HG02870 (cell line): ENCODE measurements around the gene LATS2.

ENCODE experiments used
- ATAC-seq: cut with Tn5 transposase; IDR thresholded peaks from one replicate; pipeline ENCODE4 v1.9.1; 2021; ENCODE audit warnings: mild to moderate bottlenecking, moderate library complexity; ENCODE audit not compliant: unreplicated experiment

LATS2 gene

DNA sequence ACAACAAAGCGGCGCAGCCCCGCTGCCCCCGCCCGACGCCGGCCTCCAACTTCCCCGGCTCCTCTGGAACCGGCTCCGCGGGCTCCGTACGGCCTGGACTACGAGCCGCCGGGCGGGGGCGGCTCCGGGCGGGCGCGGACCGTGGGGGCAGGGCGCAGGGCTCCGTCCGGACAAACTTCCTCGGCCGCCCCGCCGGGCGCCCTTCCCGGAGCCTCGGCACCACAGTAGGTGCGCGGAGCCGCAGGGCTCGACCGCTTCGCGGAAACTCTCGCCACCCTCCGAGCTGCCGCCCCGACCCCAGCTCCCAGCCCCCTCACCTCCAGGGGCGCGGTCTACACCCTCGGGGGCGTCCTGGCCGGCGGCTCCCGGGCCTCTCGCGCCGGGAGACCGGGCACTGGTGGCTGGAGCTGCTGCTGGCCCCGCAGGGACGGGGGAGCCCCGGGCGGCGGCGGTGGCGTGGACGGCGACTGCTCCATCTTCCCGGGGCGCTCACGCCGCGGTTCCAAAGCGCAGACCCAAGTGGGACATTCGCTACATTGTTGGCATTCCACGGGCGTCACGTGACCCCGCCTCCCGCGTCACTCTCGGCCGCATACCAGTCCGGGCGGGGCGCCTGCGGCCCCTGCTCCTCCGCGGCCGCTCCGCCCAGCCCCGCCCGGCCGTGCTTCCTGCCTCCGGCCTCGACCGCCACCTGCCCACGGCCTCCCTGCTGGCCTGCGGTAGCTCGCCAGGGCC is at the start of gene LATS2:
Gene LATS2 (minus strand): TSS at position 558 of the 735 bp plus-strand sequence. CDS start 15,560 bp downstream, outside the sequence.
- ATAC-seq: peak; percentile 87

DNA sequence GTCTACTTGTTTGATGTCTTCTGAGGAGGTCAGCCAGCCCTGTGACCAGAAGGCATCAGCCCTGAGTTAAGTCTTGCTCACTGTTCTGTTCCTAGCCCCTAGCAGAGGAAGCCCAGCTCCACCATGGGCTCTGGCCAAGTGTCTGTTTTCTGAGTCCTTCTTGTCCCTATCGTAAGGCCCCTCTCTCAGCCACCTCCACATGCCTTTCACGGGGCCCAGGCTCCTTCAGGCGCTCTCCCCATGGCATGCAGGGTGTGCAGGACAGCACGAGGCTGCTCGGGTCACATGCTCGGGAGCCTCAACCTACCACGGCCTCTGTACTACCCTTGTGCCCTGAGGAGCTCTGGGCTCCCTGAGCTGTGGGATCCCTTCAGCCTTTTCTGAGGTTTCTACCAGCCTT is 47.8 kb upstream of the LATS2 start:
- no peak for ATAC-seq

DNA sequence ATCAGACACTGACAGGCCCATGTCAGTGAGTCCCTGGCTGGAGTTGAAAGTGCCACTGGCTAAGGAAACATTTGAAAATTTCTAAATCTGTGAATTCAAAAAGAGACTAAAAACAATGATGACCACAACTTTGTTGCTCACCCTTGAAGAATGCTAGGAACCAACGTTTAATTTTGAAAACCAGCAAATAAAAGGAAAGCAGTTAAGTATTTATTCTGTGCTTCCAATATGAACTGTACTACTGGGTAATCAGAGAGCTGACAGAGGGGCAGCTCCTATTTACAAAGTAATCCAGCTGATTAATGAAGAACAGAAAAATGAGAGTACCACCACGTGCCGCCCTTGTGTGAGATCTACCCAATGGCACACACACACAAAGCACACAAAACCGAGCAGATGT is 44.7 kb upstream of the LATS2 start:
- no peak for ATAC-seq

DNA sequence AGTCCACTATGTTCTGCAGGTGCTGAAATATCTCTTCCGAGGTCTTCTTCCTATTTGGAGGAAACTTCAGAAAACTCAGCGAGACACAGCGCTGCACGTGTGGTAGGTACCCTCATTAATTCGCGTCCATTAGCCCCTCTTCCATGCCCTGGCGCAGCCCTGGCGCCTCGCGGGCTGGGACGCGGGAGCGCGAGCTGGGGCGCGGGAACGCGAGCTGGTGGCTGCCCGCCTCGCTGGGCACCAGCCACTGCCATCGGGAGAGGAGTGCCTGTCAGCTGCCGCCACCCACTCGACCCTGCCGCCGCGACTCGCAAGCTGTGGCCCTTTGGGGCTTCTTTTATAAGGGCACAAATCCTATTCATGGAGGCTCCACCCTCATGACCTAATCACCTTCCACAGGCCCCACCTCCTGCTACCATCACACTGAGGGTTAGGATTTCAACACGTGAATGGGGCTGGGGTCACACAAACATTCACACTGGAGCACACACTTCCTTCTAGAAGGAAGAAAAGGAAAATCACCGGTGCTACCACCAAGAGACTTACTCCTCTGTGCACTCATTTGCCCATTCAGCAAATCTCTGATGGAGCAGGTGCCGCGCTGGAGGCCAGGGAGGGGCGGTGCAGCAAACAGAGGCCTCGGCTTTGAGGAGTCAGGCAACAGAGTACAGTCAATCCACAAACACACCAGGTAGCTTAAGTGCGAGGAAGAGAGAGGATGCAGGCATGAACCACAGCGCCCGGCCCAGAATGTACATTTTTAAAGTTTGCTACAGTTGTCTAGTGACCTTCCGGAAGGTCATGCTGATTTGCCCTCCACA is 43.0 kb upstream of the LATS2 start:
- no peak for ATAC-seq

DNA sequence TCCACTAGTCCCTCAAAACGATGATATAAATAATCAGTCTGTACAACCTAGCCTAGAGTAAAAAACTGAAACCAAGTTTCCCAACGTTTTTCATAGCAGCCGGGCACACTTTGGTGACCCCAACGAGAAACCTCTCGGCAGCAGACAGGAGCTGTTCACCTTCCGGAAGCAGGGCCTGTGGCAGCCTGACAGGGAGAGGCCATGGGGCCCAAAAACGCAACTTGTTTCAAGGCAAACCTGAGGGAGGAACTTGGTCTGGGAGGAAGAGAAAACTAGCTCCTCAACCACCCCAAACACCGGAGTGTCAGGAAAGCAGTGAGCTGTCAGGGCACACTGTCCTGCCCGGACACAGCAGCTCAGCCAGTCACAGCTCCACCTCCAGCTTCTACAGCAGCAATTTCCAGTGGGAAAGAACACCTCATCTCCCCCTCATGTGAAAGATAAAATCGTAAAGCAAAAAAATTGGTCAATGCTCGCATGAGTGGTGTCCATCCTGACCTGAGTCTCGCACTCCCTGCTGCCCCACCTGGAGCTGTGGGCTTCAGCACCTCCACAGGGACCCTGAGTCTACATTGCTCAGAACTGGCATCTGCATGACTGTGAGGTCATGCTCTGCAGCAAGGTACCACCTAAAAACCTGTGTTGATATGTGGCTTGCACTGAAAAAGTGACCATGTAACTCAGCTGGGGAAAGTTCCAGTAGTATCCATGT is 40.6 kb upstream of the LATS2 start:
- no peak for ATAC-seq

DNA sequence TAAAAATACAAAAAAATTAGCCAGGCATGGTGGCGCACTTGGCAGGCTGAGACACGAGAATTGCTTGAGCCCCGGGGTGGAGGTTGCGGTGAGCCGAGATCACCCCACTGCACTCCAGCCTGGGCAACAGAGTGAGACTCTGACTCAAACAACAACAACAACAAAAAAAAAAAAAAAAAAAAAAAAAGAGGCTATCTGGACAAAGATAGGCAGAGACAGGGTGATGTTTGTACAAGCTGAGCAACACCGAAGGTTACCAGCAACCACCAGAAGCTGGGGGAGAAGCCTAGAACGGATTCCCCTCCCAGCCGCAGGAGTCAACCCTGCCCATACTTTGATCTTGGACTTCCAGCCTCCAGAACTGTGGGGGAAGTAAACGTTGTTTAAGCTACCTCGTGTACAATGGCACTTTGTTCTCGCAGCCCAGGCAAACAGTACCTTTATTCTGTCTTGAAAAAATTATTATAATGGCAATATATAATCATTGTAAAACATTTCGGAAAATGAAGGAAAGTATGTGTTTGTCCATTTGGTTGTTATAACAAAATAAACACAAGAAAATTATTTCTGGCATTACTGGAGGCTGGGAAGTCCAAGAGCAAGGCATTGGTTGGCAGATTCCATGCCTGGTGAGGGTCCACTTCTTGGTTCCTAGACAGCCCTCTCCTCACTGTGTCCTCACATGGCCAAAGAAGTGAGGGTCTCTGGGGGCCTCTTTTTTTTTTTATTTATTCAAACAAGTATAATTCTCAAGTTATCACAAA is 39.8 kb upstream of the LATS2 start:
- no peak for ATAC-seq

DNA sequence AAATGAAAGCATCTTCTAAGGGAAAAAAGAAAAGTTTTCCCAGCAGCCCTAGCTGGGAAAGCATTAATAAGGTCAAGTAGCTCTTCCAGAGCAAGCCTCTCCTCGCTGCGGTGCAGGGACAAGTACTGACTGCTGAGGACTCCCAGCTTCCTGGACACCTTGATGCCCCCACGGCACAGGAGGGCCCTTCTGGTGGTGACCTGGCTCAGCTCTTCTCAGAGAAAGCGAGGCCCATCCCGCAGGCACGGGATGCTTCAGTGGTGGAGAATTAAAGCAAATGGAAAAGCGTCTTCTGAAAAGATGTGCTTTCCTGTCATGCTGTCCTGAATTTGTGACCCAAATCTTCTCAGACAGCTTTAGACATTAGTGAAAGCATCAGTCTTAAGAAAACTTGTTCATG is 38.8 kb upstream of the LATS2 start:
- no peak for ATAC-seq

DNA sequence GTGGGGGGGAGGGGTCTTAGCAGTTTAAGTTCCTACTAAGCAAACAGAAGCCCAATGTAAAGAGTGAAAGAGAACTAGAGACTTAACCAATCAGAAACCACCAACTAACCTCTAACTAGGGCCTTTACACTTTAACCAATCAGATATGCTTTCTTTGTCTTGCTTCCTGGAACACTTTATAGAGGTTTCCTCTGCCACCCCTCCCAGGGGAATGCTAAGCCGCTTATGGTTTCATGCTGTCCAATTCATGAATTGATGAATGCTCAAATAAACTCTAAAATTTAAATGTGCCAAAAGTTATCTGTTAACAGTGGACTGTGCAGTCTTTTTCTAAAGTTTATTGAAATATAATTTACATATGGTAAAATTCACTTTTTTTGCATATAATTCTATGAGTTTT is 33.9 kb upstream of the LATS2 start:
- no peak for ATAC-seq

DNA sequence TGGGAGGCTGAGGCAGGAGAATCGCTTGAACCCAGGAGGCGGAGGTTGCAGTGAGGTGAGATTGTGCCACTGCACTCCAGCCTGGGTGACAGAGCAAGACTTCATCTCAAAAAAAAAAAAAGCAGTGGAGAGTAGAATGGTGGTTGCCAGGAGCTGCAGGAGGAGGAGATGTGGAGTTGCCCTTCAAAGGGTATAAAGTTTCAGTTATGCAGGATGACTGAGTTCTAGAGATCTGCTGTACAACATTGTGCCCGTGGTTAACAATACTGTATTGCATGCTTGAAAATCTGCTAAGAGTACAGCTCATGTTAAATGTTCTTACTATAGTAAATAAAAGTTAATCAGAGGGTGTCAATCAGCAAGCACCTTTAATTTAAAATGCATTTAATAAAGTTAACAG is 28.4 kb upstream of the LATS2 start:
- no peak for ATAC-seq

DNA sequence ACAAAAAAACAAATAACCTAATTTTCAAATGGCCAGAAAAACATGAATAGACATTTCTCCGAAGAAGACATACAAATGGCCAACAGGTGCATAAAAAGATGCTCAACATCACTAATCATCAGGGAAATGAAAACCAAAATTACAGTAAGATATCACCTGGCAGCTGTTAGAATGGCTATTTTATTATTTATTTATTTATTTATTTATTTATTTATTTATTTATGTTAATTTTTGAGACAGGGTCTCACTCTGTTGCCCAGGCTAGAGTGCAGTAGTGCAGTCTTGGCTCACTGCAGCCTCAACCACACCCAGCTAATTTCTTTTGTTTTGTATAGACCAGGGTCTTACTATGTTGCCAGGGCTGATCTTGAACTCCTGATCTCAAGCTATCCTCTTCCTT is 27.1 kb upstream of the LATS2 start:
- ATAC-seq: no peak

DNA sequence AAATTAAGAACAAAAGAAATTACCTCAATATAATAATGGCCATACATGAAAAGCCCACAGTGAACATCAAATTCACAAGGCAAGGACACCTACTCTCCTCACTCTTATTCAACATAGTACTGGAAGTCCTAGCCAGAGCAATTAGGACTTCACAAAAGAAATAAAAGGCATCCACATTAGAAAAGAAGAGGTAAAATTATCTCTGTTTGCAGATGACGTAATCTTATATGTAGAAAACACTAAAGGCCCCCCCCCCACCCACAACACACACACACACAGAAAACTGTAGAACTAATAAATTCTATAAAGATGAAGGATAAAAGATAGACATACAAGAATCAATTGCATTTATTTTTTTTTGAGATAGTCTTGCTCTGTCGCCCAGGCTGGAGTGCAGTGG is 25.5 kb upstream of the LATS2 start:
- ATAC-seq: no peak

DNA sequence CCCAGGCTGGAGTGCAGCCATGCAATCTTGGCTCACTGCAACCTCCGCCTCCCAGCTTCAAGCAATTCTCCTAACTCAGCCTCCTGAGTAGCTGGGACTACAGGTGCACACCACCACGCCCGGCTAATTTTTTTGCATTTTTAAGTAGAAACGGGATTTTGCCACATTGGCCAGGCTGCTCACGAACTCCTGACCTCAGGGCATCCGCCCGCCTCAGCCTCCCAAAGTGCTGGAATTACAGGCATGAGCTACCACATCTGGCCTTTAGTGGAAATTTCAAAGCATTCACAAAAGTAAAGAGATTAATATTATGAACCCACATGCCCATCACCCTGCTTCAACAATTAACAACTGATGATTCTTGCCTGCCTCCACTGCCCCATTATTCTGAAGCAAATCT is 20.5 kb upstream of the LATS2 start:
- no peak for ATAC-seq

DNA sequence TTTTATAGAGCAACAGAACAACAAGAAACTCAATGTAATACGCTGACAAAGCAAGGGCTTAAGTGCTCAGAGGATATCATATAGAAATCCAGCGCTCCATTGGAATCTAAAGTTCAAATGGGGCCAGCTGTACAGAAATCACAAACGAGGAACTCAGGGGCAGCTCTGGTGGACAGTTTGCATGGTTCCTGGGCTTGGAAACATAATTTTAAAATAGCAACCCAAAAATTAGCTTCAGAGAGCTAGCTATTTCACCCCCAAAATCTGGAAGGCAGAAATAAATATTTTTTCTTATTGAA is 19.2 kb upstream of the LATS2 start:
- no peak for ATAC-seq

DNA sequence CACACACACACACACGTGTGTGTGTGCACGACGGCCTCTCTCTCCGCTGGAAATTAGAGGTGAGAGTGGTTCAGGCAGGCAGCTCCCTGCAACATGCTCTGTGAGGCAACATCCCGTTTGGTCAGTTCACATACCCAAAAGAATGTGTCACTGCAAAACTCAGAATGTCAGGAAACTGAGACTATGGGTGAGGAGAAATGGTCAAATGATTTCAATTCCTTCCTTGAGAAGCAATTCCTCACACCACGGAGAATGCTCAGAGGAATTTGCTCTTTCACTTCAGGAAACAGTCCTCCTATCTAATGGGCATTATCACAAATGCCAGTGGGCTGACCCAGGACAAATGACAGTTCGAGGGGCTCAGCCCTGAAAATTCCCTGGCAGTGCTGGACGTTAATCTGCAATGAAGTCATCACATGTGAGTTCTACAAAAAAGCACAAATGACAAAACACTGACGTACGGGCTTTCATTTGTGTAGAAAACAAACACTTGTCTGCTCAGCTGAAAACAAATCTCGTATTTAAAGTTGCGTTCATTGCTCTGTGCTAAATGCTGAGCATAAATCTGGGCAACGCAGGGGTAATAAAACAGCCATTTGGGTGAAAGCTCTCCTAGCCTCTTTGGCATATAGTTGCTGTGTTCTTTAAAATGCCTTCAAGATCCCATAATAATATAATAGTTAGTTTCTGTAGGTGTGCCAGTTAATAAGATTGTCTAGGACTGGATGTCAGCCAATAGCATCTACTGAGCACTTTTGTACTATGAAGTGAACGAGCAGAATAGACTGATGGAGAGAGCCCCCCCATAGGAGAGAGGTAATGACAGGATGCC is 18.6 kb upstream of the LATS2 start:
- no peak for ATAC-seq

DNA sequence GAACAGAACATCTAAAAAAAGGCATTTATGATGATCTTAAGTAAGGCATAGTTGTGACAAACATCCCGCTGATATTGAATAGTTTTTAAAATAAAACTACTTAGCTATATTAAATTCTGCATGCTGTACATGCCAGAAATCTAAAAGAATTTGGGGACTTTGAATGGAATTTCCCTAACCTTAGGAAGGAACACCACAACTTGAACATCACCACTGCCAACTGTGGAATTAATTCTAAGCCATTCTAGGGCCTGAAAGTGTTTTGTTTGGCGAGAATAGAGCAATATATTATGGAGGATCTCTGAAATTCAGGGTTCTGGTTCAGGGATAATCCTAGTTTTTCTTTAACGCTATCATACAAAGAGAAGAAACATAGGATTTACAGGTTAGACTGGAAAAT is 17.8 kb upstream of the LATS2 start:
- ATAC-seq: no peak

DNA sequence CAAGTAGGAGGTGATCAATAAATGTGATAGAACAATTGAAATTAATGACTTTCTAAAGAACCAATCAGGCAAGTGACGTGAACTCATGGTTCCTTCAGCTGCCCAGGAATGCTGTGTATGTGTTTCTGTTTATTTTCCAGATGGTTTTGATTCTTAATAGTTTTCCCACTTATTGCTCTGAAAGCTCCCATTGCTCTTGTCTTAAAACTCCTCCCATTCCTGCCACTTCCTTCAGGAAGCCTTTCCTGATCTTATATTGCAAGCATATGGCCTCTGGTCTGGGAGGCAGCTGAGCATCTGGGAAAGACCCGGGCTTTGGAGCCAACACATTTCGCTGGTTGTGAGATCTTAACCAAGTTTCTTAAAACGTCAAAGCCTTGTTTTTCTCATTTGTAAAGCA is 17.1 kb upstream of the LATS2 start:
- no peak for ATAC-seq

DNA sequence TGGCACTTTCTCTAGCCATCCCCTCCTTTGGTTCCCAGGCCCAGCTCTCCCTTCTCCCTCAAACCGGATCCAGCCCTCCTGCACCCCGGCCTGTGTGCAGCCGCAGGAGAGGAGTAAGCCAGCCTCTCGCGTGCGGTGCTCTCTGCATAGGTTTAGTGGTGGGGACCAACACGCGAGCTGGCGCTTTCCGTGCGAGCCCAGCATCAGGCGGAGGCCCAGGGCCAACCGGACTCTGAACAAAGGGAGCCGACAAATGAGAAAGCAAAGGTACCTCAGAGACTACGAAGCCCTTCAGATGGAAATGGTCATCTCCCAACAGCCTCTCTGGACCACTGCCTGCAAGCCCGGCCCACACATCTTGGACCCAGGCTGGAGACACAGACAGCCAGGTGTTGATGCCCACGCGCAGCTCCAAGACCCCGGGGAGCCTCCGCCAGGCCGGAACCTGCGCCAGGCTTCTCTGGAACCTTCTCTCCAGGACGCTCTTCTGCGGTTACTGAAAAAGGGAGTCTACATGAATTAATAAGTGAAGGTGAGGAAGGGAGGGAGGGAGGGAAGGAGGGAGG is 16.5 kb upstream of the LATS2 start:
- ATAC-seq: no peak

DNA sequence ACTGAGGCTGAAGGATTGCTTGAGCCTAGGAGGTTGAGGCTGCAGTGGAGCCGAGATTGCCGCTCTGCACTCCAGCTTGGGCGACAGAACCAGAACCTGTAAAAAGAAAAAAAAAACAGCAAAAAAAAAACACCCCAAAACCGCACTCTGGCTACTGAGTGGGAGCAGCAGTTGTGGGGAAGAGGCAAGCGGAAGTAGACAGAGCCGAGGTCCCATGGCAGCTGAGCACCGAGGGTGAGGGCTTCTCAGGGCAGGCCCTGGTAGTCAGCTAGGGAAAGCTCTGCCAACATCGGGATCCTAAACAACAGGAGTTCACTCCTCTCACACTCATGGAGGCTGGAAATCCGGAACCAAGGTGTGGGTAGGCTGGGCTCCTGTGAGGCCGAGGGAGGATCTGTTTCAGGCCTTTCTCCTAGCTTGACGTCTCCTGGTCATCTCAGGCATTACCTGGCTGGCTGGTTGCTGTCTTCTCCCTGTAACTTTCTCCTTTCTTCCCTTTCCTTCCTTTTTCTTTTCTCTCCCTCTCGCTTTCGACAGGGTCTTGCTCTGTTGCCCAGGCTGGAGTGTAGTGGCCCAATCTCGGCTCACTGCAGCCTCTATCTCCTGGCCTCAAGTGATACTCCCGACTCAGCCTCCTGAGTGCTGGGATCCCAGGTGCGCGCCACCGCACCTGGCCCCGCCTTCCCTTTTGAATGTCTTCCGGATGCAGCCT is 15.8 kb upstream of the LATS2 start:
- no peak for ATAC-seq

DNA sequence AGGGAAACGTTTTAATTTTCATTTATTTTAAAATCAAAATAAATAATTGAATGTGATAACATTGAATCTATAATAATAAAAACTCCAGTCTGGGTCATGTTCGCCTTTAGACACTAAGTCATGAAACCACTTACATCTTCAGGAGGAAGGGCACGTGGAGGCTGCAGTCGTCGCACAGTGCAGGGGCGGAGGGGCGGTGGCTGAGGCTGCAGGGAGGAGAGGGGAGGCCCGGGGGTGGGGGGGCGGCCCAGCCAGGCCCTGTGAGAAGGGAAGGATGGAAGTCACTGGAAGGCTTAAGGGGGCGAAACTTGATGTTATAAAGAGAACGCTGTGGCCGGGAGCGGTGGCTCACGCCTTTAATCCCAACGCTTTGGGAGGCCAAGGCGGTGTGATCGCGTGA is 14.9 kb upstream of the LATS2 start:
- no peak for ATAC-seq
